KMS-11 (cell line): ENCODE results near the gene PHKB.

Source experiments
- H2AFZ ChIP-seq: fragments of 200-600 bp; sonication (generic); 2 replicates; pipeline ENCODE4 v1.6.1; 2016; ENCODE audit warnings: antibody characterized with exemption, mixed run types, low read depth
- H3K27ac ChIP-seq: fragments of 200-600 bp; sonication (generic); 2 replicates; pipeline ENCODE4 v1.6.1; 2016; ENCODE audit warnings: mild to moderate bottlenecking, mixed run types
- H3K27me3 ChIP-seq: fragments of 200-600 bp; sonication (generic); 2 replicates; pipeline ENCODE4 v1.6.1; 2017; ENCODE audit warnings: mild to moderate bottlenecking, low read depth, mixed run types, moderate library complexity; ENCODE audit not compliant: insufficient read depth
- H3K36me3 ChIP-seq: fragments of 200-600 bp; sonication (generic); 2 replicates; pipeline ENCODE4 v1.6.1; 2017; ENCODE audit warnings: mild to moderate bottlenecking, mixed run types; ENCODE audit not compliant: insufficient read depth
- H3K4me1 ChIP-seq: fragments of 200-600 bp; sonication (generic); 2 replicates; pipeline ENCODE4 v1.6.1; 2016; ENCODE audit warnings: mild to moderate bottlenecking, low read depth, mixed run types; ENCODE audit not compliant: poor library complexity, severe bottlenecking
- H3K4me2 ChIP-seq: fragments of 200-600 bp; sonication (generic); 2 replicates; pipeline ENCODE4 v1.7.0; 2016; ENCODE audit warnings: mild to moderate bottlenecking, mixed run types
- H3K4me3 ChIP-seq: fragments of 200-600 bp; sonication (generic); IDR thresholded peaks from 2 replicates; pipeline ENCODE4 v1.6.1; 2017; ENCODE audit warnings: low read depth, low read length, mixed read lengths; ENCODE audit not compliant: insufficient read depth
- H3K79me2 ChIP-seq: fragments of 200-600 bp; sonication (generic); 2 replicates; pipeline ENCODE4 v1.6.1; 2016; ENCODE audit warnings: low read depth, mixed run types; ENCODE audit not compliant: insufficient read depth
- H3K9ac ChIP-seq: fragments of 200-600 bp; sonication (generic); 2 replicates; pipeline ENCODE4 v1.6.1; 2016; ENCODE audit warnings: mild to moderate bottlenecking, mixed run types
- H4K20me1 ChIP-seq: fragments of 200-600 bp; sonication (generic); 2 replicates; pipeline ENCODE4 v1.6.1; 2016; ENCODE audit warnings: mild to moderate bottlenecking, mixed run types; ENCODE audit not compliant: insufficient read depth
- CTCF ChIP-seq: fragments of 200-600 bp; sonication (generic); conservative IDR thresholded peaks from 2 replicates; pipeline ENCODE4 v1.6.1; 2017; ENCODE audit warnings: low read depth, mild to moderate bottlenecking, antibody characterized with exemption, low read length, moderate library complexity, mixed read lengths

The PHKB gene

GRCh38 chr16:47460359-47460710, 796 bp upstream of the PHKB start:
- no peak overlapping the region for H3K4me3 ChIP-seq
- TF ChIP-seq CTCF, result no peak
- peak overlapping the region; percentile 79; the same call in 1 of the 2 replicates for H3K9ac ChIP-seq
- peak overlapping the region; percentile 95 for H3K4me2 ChIP-seq
- H3K36me3 ChIP-seq, result no peaks in the 10 kb centered on the region
- peaks cover 37% of the 10 kb centered on the region; the same call in 1 of the 2 replicates for H3K79me2 ChIP-seq
- H3K27me3 ChIP-seq, result no peaks in the 10 kb centered on the region
- peak overlapping the region; percentile 96 for H3K27ac ChIP-seq
- peaks cover 25% of the 10 kb centered on the region for H3K4me1 ChIP-seq
- H4K20me1 ChIP-seq, result no peaks in the 10 kb centered on the region
- peak overlapping the region; percentile 80 for H2AFZ ChIP-seq

- Histone ChIP-seq H3K79me2 (peaks cover 37% of the 10 kb centered on the region; the same call in 1 of the 2 replicates), H3K27me3 (no peaks in the 10 kb centered on the region), H3K36me3 (no peaks in the 10 kb centered on the region), H3K4me2 (peak overlapping the region; percentile 63), H4K20me1 (no peaks in the 10 kb centered on the region), H3K9ac (peak overlapping the region; percentile 79), H3K4me1 (peaks cover 25% of the 10 kb centered on the region), H3K4me3 (no peak overlapping the region), H3K27ac (peak overlapping the region; percentile 96), H2AFZ (peak overlapping the region; percentile 80)
- TF ChIP-seq CTCF, result no peak
These were observed 601 bp downstream of the PHKB start for GRCh38 chr16:47461598-47462266.

- H3K4me3 ChIP-seq, result no peak overlapping the region
- H3K36me3 ChIP-seq, result no peaks in the 10 kb centered on the region
- TF ChIP-seq CTCF, result no peak
- no peak overlapping the region for H2AFZ ChIP-seq
- H3K9ac ChIP-seq, result no peak overlapping the region
- H3K79me2 ChIP-seq, result peaks cover 36% of the 10 kb centered on the region; the same call in 1 of the 2 replicates
- peak overlapping the region; percentile 63; the same call in 1 of the 2 replicates for H3K4me2 ChIP-seq
- no peaks in the 10 kb centered on the region for H3K27me3 ChIP-seq
- H3K27ac ChIP-seq, result no peak overlapping the region
- H4K20me1 ChIP-seq, result no peaks in the 10 kb centered on the region
- peaks cover 25% of the 10 kb centered on the region for H3K4me1 ChIP-seq
These were observed 2.9 kb downstream of the PHKB start for GRCh38 chr16:47463771-47464624.

GRCh38 chr16:47465919-47466630, 4.9 kb downstream of the PHKB start:
- Histone ChIP-seq H3K9ac (no peak overlapping the region), H2AFZ (no peak overlapping the region), H4K20me1 (no peaks in the 10 kb centered on the region), H3K27me3 (no peaks in the 10 kb centered on the region), H3K27ac (no peak overlapping the region), H3K4me2 (no peak overlapping the region), H3K4me1 (peaks cover 12% of the 10 kb centered on the region), H3K36me3 (no peaks in the 10 kb centered on the region), H3K79me2 (peaks cover 18% of the 10 kb centered on the region; the same call in 1 of the 2 replicates), H3K4me3 (no peak overlapping the region)
- no peak for TF ChIP-seq CTCF
